NOMO-1 (cell line): ENCODE results near the gene KLHL29.

Experiments
- DNase-seq, 2 experiments: peaks; one replicate each; lab custom pipeline; 2025; ENCODE audit not compliant: unreplicated experiment in 2 of 2; lab: John Stamatoyannopoulos, UW

KLHL29 gene

GRCh38 chr2:23465936-23466335, 81.0 kb downstream of the KLHL29 start:
- DNase-seq = peak; percentile 4 to 38

GRCh38 chr2:23467618-23468017, 82.6 kb downstream of the KLHL29 start:
- no peak for DNase-seq

GRCh38 chr2:23468474-23469141, 83.6 kb downstream of the KLHL29 start:
- no peak for DNase-seq

- DNase-seq = no peak
These were observed 84.2 kb downstream of the KLHL29 start for GRCh38 chr2:23469142-23469540.

- no peak for DNase-seq
These were observed 90.1 kb downstream of the KLHL29 start for GRCh38 chr2:23475036-23475435.

GRCh38 chr2:23475473-23475872, 90.5 kb downstream of the KLHL29 start:
- no peak for DNase-seq

- DNase-seq = no peak
These were observed 91.8 kb downstream of the KLHL29 start for GRCh38 chr2:23476786-23477185.

GRCh38 chr2:23477392-23477791, 92.4 kb downstream of the KLHL29 start:
- no peak for DNase-seq

GRCh38 chr2:23478087-23478932, 93.3 kb downstream of the KLHL29 start:
- DNase-seq = no peak

GRCh38 chr2:23478933-23479683, 94.1 kb downstream of the KLHL29 start:
- DNase-seq = no peak

GRCh38 chr2:23480957-23481797, 96.2 kb downstream of the KLHL29 start:
- no peak for DNase-seq

GRCh38 chr2:23482188-23482587, 97.2 kb downstream of the KLHL29 start:
- no peak for DNase-seq

GRCh38 chr2:23482607-23483006, 97.6 kb downstream of the KLHL29 start:
- no peak for DNase-seq

GRCh38 chr2:23483791-23484190, 98.8 kb downstream of the KLHL29 start:
- DNase-seq = no peak

GRCh38 chr2:23484275-23484674, 99.3 kb downstream of the KLHL29 start:
- no peak for DNase-seq

GRCh38 chr2:23484767-23485166, 99.8 kb downstream of the KLHL29 start:
- DNase-seq = no peak

- no peak for DNase-seq
These were observed 100.3 kb downstream of the KLHL29 start for GRCh38 chr2:23485261-23485660.

- no peak for DNase-seq
These were observed 101.1 kb downstream of the KLHL29 start for GRCh38 chr2:23485841-23486683.

GRCh38 chr2:23486684-23487075, 101.7 kb downstream of the KLHL29 start:
- DNase-seq = no peak
